ENCODE measurements around the gene KLHL30. TPM values are rescaled to one million over a fixed set of nuclear protein-coding genes. Genes with fewer than 3 reads are reported as not detected.
A peak's percentile ranks its signal among the peaks of the same experiment; 100 is the strongest.

Gene KLHL30
- polyA plus RNA-seq, 1 donor (not counting 4 experiments of a cell fraction or from before 2014, with no cell fraction given): not detected

DNA sequence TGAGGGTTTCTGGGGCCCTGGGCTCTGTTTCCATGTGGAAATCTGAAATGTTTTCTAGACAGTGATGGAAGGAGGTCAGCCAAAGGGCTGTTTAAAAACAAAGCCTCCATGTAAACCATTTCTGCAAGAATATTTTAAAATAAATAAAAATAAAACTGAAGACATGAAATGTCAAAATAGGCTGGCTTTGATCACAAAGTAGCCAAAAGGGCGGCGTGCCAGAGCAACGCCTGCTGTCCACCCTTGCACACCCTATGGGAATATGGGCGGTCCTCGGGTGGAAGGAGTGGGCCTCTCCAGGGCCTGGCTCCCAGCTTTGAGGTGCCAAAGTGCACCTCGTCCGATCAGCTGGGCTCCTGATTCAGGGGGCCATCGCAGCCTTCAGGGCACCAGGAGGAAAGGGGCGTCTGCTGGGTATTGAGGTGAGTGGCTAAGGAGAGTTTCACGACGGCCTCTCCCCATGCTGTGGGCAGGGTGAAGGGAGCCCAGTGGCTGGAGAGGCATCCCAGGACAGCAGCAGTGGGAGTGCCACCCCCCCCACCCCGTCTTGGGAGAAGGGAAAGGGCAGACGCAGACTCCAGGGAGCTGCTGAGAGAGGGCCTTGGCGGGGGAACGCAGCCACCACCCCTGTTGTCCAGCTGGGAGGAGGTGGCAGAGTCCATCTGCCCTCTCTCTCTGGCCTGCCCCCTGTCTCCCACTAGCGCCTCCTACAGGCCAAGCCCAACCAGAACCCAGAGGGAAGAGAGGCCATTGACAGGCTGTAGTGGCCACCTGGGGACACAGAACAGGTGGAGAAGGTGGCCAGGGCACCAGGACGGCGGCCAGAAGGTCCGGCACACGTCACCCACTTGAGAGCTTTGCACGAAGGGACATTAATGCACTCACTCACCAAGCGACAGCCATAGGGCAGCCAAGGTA, 14.6 kb downstream of the KLHL30 start:
- no peak overlapping the region for H3K27ac ChIP-seq (ENCODE audit: control insufficient read depth, insufficient read depth, low read length)
- dilution Hi-C loops (cut with MboI; ENCODE audit: extremely low pct_ligation_motif_present, low sequenced_read_pairs): no loop called here
- H2AFZ ChIP-seq (ENCODE audit: control insufficient read depth, low read length): no peak overlapping the region
- H3K79me2 ChIP-seq (ENCODE audit: control insufficient read depth, insufficient read depth, low read length): no peaks in the 10 kb centered on the region
- H3K9ac ChIP-seq (ENCODE audit: control insufficient read depth, extremely low read depth, insufficient read depth, low read length): no peak overlapping the region
- no peak for DNase-seq (ENCODE audit: low read depth, low spot score)
- H3K4me1 ChIP-seq (ENCODE audit: control insufficient read depth, extremely low read depth, insufficient read depth, low read length): no peaks in the 10 kb centered on the region
- TF ChIP-seq CTCF (optimal IDR thresholded peaks at IDR 0.05 in 1 of 3, IDR thresholded peaks at IDR 0.05 in 1 of 3, conservative IDR thresholded peaks at IDR 0.05 in 1 of 3; ENCODE audit: extremely low read depth in 1 of 3, insufficient read depth in 2 of 3, low read length in 3 of 3) (peak in 2 of 3 experiments; percentile 24 to 32), EZH2 (IDR thresholded peaks at IDR 0.05; ENCODE audit: low read length) (no peak)
- H3K4me2 ChIP-seq (ENCODE audit: control insufficient read depth, extremely low read depth, insufficient read depth, low read depth, low read length): no peak overlapping the region
- no peaks in the 10 kb centered on the region for H4K20me1 ChIP-seq (ENCODE audit: control insufficient read depth, extremely low read depth, insufficient read depth, low read length)
- H3K9me1 ChIP-seq (ENCODE audit: control insufficient read depth, extremely low read depth, insufficient read depth, low read length): no peaks in the 10 kb centered on the region
- no peak for FAIRE-seq
- no peak overlapping the region for H3K4me3 ChIP-seq (ENCODE audit: control insufficient read depth in 2 of 3, extremely low read depth in 1 of 3, insufficient read depth in 2 of 3, low read depth in 1 of 3, low read length in 3 of 3)
- no peaks in the 10 kb centered on the region for H3K9me3 ChIP-seq (ENCODE audit: control insufficient read depth, low read depth, low read length)
- no peaks in the 10 kb centered on the region for H3K36me3 ChIP-seq (ENCODE audit: control insufficient read depth in 2 of 2, extremely low read depth in 1 of 2, insufficient read depth in 2 of 2, low read length in 2 of 2)
- no peaks in the 10 kb centered on the region for H3K27me3 ChIP-seq (ENCODE audit: control insufficient read depth, extremely low read depth, insufficient read depth, low read length)

DNA sequence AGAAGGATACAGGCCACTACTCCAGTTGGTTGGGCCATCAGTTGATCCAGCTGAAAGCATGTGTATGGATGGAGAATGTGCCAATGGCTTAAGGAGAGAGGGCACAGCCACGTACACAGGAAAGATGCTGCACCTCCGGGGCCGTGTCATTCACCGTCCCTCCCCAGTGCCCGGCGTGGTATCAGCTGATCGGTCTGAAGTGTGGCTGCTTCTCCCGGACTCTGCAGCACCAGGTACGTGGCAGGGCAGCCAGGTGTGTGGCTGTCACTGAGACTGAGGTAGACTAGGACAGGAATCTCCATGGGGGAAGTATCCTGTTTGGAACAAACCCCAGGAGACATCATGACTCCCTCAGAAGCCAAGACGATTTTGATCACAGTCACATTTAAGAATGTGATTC, 16.1 kb downstream of the KLHL30 start:
- no peaks in the 10 kb centered on the region for H3K79me2 ChIP-seq (ENCODE audit: control insufficient read depth, insufficient read depth, low read length)
- H3K27me3 ChIP-seq (ENCODE audit: control insufficient read depth, extremely low read depth, insufficient read depth, low read length): no peaks in the 10 kb centered on the region
- no peak overlapping the region for H2AFZ ChIP-seq (ENCODE audit: control insufficient read depth, low read length)
- DNase-seq (ENCODE audit: low read depth, low spot score) (no peak), FAIRE-seq (no peak)
- no peak overlapping the region for H3K4me2 ChIP-seq (ENCODE audit: control insufficient read depth, extremely low read depth, insufficient read depth, low read depth, low read length)
- no peak for TF ChIP-seq CTCF (optimal IDR thresholded peaks at IDR 0.05 in 1 of 3, IDR thresholded peaks at IDR 0.05 in 1 of 3, conservative IDR thresholded peaks at IDR 0.05 in 1 of 3; ENCODE audit: extremely low read depth in 1 of 3, insufficient read depth in 2 of 3, low read length in 3 of 3)
- TF ChIP-seq EZH2 (IDR thresholded peaks at IDR 0.05; ENCODE audit: low read length): no peak
- H3K4me1 ChIP-seq (ENCODE audit: control insufficient read depth, extremely low read depth, insufficient read depth, low read length): no peaks in the 10 kb centered on the region
- H4K20me1 ChIP-seq (ENCODE audit: control insufficient read depth, extremely low read depth, insufficient read depth, low read length): no peaks in the 10 kb centered on the region
- no peak overlapping the region for H3K4me3 ChIP-seq (ENCODE audit: control insufficient read depth in 2 of 3, extremely low read depth in 1 of 3, insufficient read depth in 2 of 3, low read depth in 1 of 3, low read length in 3 of 3)
- no peaks in the 10 kb centered on the region for H3K9me1 ChIP-seq (ENCODE audit: control insufficient read depth, extremely low read depth, insufficient read depth, low read length)
- dilution Hi-C loops (cut with MboI; ENCODE audit: extremely low pct_ligation_motif_present, low sequenced_read_pairs): no loop called here
- H3K36me3 ChIP-seq (ENCODE audit: control insufficient read depth in 2 of 2, extremely low read depth in 1 of 2, insufficient read depth in 2 of 2, low read length in 2 of 2): no peaks in the 10 kb centered on the region
- H3K9me3 ChIP-seq (ENCODE audit: control insufficient read depth, low read depth, low read length): no peaks in the 10 kb centered on the region
- H3K27ac ChIP-seq (ENCODE audit: control insufficient read depth, insufficient read depth, low read length): no peak overlapping the region
- no peak overlapping the region for H3K9ac ChIP-seq (ENCODE audit: control insufficient read depth, extremely low read depth, insufficient read depth, low read length)
